Measurements from ENCODE around the gene TAGAP.

Gene TAGAP

GRCh38 chr6:159089443-159089842 is 44.7 kb upstream of the TAGAP start:
- no peak for DNase-seq (ENCODE audit: low read depth, low spot score)
- POLR2A ChIA-PET: no interaction called here
- H3K4me3 ChIP-seq (ENCODE audit: low read depth, low read length): no peak overlapping the region
- no peak for TF ChIP-seq CTCF (IDR thresholded peaks at IDR 0.05; ENCODE audit: insufficient read depth, low read length, missing control alignments)
- CTCF ChIA-PET: interaction anchor here (2.7 kb wide), 1 partner anchor 15 kb away, joined by 11 read pairs; no protein-coding TSS in a partner anchor

- TF ChIP-seq CTCF (IDR thresholded peaks at IDR 0.05; ENCODE audit: insufficient read depth, low read length, missing control alignments): no peak
- no peak for DNase-seq (ENCODE audit: low read depth, low spot score)
- ChIA-PET CTCF (interaction anchor here (0.6 to 1.9 kb wide), 3 partner anchors 18 to 48 kb away, joined by 3 to 6 read pairs (median 5); no protein-coding TSS in a partner anchor), POLR2A (no interaction called here)
- no peak overlapping the region for H3K4me3 ChIP-seq (ENCODE audit: low read depth, low read length)
Measured at GRCh38 chr6:159086033-159086618, 41.3 kb upstream of the TAGAP start.

- ChIA-PET CTCF (interaction anchor here (1.1 to 1.9 kb wide), 2 partner anchors 19 to 43 kb away, joined by 5 to 6 read pairs; no protein-coding TSS in a partner anchor), POLR2A (no interaction called here)
- DNase-seq (ENCODE audit: low read depth, low spot score): no peak
- no peak for TF ChIP-seq CTCF (IDR thresholded peaks at IDR 0.05; ENCODE audit: insufficient read depth, low read length, missing control alignments)
- H3K4me3 ChIP-seq (ENCODE audit: low read depth, low read length): no peak overlapping the region
Measured at GRCh38 chr6:159085396-159085895, 40.7 kb upstream of the TAGAP start.

GRCh38 chr6:159084493-159085091 is 39.8 kb upstream of the TAGAP start:
- no peak for TF ChIP-seq CTCF (IDR thresholded peaks at IDR 0.05; ENCODE audit: insufficient read depth, low read length, missing control alignments)
- ChIA-PET CTCF (interaction anchor here (1.0 kb wide), 1 partner anchor 43 kb away, joined by 3 read pairs; no protein-coding TSS in a partner anchor), POLR2A (no interaction called here)
- DNase-seq (ENCODE audit: low read depth, low spot score): peak; percentile 34
- H3K4me3 ChIP-seq (ENCODE audit: low read depth, low read length): no peak overlapping the region

GRCh38 chr6:159083146-159083545 is 38.4 kb upstream of the TAGAP start:
- ChIA-PET POLR2A (no interaction called here), CTCF (interaction anchor here (0.6 to 1.5 kb wide), 2 partner anchors 20 to 369 kb away, joined by 3 to 4 read pairs; no protein-coding TSS in a partner anchor)
- TF ChIP-seq CTCF (IDR thresholded peaks at IDR 0.05; ENCODE audit: insufficient read depth, low read length, missing control alignments): no peak

GRCh38 chr6:159082039-159082815 is 37.4 kb upstream of the TAGAP start:
- POLR2A ChIA-PET: no interaction called here
- no peak for DNase-seq (ENCODE audit: low read depth, low spot score)
- CTCF ChIA-PET: interaction anchor here (0.9 to 2.6 kb wide), 2 partner anchors 22 to 39 kb away, joined by 5 to 10 read pairs; no protein-coding TSS in a partner anchor
- H3K4me3 ChIP-seq (ENCODE audit: low read depth, low read length): no peak overlapping the region
- no peak for TF ChIP-seq CTCF (IDR thresholded peaks at IDR 0.05; ENCODE audit: insufficient read depth, low read length, missing control alignments)

More at GRCh38 chr6:159083146-159083545, 38.4 kb upstream of the TAGAP start:
- no peak overlapping the region for H3K4me3 ChIP-seq (ENCODE audit: low read depth, low read length)
- DNase-seq (ENCODE audit: low read depth, low spot score): no peak

All from AG04449 (cell line).